Stimulated activated CD8-positive, alpha-beta memory T cell treated with anti-CD3 and anti-CD28 coated beads, Interleukin-4, amount 100 ng/mL, for 24 hours (primary cell): ENCODE data around the gene PCDHA10.
"Not testable (repeated sequence)": the region's sequence is repeated elsewhere in the genome, so short reads cannot be mapped to it uniquely, and the experiment has no call there.

Experiments
- DNase-seq: peaks from one replicate; pipeline ENCODE4 v3.0.0-alpha.2; 2020; ENCODE audit warnings: low read depth

PCDHA10 gene

GRCh38 chr5:140840978-140841962, 14.4 kb upstream of the PCDHA10 start, which contains the start of gene PCDHA8:
TSS of gene PCDHA8 (plus strand) at chr5:140841187. CDS start at chr5:140841322, 135 bp downstream.
- no peak for DNase-seq

DNA sequence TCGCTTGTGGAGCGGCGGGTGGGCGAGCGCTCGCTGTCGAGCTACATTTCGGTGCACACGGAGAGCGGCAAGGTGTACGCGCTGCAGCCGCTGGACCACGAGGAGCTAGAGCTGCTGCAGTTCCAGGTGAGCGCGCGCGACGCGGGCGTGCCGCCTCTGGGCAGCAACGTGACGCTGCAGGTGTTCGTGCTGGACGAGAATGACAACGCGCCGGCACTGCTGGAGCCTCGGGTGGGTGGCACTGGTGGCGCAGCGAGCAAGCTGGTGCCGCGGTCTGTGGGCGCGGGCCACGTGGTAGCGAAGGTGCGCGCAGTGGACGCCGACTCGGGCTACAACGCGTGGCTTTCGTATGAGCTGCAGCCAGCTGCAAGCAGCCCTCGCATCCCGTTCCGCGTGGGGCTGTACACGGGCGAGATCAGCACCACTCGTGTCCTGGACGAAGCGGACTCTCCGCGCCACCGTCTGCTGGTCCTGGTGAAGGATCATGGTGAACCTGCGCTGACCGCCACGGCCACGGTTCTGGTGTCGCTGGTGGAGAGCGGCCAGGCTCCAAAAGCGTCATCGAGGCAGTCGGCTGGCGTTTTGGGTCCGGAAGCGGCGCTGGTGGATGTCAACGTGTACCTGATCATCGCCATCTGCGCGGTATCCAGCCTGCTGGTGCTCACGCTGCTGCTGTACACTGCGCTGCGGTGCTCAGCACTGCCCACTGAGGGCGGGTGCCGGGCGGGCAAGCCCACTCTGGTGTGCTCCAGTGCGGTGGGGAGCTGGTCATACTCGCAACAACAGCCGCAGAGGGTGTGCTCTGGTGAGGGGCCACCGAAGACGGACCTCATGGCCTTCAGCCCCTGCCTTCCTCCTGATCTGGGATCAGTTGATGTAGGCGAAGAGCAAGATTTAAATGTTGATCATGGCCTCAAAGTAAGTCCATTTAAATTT, 12.6 kb upstream of the PCDHA10 start:
- DNase-seq = no peak

DNA sequence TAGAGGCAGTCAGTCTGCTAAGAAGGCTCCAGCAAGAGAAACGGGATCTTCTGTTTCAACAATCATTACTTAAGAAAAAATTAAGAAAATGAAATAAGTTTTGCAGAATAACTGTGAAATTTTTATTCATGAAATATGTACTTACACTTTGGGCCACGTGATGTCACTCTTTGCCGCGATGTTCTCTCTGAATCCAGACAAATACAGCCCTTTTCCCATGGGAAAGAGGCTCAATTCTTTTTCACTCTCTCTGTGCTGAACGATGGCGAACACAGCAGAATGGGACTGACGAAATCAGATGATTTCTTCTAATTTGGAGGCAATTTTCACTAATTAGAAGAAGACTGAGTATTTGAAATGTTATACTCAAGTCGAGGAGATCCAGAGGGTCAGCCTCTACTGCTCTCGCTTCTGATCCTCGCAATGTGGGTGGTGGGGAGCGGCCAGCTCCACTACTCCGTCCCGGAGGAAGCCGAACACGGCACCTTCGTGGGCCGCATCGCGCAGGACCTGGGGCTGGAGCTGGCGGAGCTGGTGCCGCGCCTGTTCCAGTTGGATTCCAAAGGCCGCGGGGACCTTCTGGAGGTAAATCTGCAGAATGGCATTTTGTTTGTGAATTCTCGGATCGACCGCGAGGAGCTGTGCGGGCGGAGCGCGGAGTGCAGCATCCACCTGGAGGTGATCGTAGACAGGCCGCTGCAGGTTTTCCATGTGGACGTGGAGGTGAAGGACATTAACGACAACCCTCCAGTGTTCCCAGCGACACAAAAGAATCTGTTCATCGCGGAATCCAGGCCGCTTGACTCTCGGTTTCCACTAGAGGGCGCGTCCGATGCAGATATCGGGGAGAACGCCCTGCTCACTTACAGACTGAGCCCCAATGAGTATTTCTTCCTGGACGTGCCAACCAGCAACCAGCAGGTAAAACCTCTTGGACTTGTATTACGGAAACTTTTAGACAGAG, 7.3 kb upstream of the PCDHA10 start, which contains the start of gene PCDHA9:
Gene PCDHA9, plus strand, starts transcription at position 244 of the 964 bp plus-strand sequence. Its CDS starts 114 bp downstream, at position 358.
- DNase-seq = not testable (repeated sequence)

- DNase-seq = not testable (repeated sequence)
Observed at GRCh38 chr5:140849831-140850634, 5.7 kb upstream of the PCDHA10 start.

- no peak for DNase-seq
Observed at GRCh38 chr5:140857177-140857986, 1.7 kb downstream of the PCDHA10 start.

- DNase-seq = no peak
Observed at GRCh38 chr5:140857987-140858240, 2.2 kb downstream of the PCDHA10 start.

DNA sequence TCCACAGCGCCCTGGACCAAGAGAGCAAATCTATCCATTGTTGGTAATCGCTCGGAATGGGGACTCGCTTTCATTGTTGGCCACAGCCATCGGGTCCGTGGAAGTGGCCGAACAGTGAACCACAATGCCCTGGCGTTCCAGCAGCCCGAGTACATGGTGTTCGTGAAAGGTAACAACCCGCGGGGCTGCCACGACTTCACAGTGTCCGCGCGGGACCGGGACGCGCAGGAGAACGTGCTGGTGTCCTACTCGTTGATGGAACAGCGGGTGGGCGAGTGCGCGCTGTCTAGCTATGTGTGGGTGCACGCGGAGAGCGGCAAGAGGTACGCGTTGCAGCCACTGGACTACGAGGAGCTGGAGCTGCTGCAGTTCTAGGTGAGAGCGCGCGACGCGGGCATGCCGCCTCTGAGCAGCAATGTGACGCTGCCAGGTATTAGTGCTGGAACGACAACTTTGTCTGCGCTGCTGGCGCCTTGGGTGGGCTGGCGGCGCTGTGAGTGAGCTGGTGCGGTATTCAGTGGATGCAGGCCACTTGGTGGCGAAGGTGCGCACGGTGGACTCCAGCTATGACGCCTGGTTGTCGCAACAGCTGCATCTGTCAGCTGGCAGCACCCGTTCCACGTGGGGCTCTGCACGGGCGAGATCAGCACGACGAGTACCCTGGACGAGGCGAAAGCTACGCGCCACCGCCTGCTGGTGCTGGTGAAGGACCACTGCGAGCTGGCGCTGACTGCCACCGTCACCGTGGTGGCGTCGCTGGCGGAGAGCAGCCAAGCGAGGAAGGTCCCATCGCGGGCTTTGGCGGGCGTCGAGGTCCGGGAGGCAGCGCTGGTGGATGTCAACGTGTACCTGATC, 7.0 kb downstream of the PCDHA10 start:
- no peak for DNase-seq

GRCh38 chr5:140868721-140869554, 13.2 kb downstream of the PCDHA10 start, which contains the start of gene PCDHA11:
TSS of gene PCDHA11 (plus strand) at chr5:140868957. CDS start at chr5:140869104, 147 bp downstream.
- no peak for DNase-seq

DNA sequence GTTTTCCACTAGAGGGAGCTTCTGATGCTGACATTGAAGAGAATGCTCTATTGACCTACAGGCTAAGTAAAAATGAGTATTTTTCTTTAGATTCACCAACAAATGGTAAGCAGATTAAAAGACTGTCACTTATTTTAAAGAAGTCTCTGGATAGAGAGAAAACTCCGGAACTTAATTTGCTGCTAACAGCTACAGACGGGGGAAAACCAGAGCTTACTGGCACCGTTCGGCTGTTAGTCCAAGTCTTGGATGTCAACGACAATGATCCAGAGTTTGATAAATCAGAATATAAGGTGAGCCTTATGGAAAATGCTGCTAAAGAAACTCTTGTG, 13.8 kb downstream of the PCDHA10 start:
- no peak for DNase-seq

- DNase-seq = no peak
Observed at GRCh38 chr5:140870221-140871201, 14.8 kb downstream of the PCDHA10 start.

- DNase-seq = no peak
Observed at GRCh38 chr5:140875085-140876065, 19.7 kb downstream of the PCDHA10 start, which contains the start of gene PCDHA12. TSS of gene PCDHA12 (plus strand) at chr5:140875308. CDS start at chr5:140875473, 165 bp downstream.

- not testable (repeated sequence) for DNase-seq
Observed at GRCh38 chr5:140876541-140877261, 21.0 kb downstream of the PCDHA10 start.

- no peak for DNase-seq
Observed at GRCh38 chr5:140877262-140877581, 21.5 kb downstream of the PCDHA10 start.

DNA sequence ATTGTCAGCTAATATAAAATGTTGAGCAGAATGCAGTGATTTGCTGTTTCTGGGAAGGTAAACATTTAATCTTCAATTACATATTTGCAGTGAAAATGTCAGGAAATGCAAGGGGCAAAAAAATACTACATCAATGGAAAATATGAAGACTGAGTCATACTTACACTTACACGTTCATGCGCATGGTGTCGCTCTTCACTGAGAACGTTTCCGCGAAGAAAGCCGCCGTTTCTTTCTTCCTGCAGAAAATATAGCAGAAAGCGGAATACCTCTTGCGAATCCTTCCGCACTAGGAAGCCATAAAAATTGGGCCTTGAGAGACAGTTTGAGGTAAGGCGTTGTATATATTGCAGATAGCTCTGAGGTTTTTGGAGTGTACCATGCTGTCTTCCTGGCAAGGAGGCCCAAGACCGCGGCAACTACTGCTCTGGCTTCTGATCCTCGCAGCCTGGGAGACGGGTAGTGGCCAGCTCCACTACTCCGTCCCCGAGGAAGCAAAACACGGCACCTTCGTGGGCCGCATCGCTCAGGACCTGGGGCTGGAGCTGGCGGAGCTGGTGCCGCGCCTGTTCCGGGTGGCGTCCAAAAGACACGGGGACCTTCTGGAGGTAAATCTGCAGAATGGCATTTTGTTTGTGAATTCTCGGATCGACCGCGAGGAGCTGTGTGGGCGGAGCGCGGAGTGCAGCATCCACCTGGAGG, 26.3 kb downstream of the PCDHA10 start, which contains the start of gene PCDHA13:
Gene PCDHA13, plus strand, starts transcription at position 236 of the 702 bp plus-strand sequence. Its CDS starts 145 bp downstream, at position 381.
- no peak for DNase-seq
